ENCODE data around the gene SPHK2. TPM values are rescaled to one million over a fixed set of nuclear protein-coding genes. Genes with fewer than 3 reads are reported as not detected.
"Not testable (repeated sequence)": the region's sequence is repeated elsewhere in the genome, so short reads cannot be mapped to it uniquely, and the experiment has no call there.

Gene SPHK2
- polyA plus RNA-seq, 5 donors, result 10.0 to 17.8 (median 11.6) TPM

DNA sequence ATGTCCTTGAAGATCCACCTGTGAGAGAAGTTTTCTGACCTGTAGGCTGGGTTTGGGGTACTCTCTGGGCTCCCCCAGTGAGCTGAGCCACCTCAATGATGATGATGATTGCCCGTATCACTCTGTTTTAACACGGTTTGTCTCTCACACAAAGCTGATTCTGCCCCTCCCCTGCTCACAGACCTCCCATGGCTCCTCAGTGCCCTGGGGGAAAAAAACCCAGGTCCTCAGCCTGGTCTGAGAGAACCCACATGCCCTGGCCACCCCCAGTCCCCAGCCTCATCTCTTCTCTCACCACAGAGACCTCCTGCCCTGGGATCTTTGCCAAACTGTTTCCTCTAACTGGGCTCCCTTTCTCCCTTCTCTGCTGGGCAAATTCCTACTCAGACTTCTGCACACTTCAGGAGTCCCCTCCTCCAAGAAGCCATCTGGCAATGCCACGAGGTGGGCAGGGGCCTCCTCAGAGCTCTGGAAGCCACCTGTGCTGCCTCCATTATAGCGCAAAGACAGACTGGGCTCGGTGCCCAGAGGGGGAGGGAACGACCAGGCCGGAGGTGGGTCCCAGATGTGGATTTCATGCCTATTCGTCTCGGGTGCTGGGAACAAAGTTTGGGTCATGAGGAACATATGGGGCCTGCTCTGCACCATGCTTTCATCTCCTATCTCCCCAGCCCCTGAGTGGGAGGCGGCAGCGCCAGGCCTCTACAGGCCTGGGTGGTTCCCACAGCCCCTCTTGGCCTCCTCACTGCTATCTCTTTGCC lies 35.2 kb downstream of the SPHK2 start:
- DNase-seq, result no peak

- DNase-seq, result no peak
Measured at GRCh38 chr19:48656840-48657474, 37.7 kb downstream of the SPHK2 start.

DNA sequence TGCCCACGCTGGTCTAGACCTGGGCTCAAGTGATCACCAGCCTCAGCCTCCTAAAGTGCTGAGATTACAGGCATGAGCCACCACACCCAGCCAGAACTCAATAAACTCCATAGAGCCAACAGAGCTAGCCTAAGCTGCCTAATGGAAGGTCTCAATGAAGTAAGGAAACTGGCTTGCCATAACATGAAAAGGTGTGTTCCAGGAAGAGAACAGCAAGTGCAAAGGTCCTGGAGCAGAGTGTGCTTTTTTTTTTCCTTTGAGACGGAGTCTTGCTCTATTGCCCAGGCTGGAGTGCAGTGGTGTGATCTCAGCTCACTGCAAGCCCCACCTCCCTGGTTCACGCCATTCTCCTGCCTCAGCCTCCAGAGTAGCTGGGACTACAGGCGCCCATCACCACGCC lies 38.5 kb downstream of the SPHK2 start:
- DNase-seq, result not testable (repeated sequence)

DNA sequence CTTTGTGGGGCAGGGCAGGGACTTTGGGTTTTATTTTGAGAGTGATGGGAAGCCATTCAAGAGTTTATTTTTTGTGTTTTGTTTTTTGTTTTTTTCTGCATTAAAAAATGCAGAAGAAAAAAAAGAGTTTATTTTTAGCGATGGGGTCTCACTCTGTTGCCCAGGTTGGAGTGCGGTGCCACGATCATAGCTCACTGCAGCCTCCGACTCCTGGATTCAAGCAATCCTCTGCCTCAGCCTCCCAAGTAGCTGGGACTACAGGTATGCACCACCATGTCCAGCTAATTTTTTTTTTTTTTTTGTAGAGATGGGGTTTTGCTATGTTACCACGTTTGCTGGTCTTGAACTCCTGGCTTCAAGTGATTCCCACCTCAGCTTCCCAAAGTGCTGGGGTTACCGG lies 39.2 kb downstream of the SPHK2 start:
- DNase-seq, result no peak

GRCh38 chr19:48659768-48660167 lies 40.5 kb downstream of the SPHK2 start:
- no peak for DNase-seq

DNA sequence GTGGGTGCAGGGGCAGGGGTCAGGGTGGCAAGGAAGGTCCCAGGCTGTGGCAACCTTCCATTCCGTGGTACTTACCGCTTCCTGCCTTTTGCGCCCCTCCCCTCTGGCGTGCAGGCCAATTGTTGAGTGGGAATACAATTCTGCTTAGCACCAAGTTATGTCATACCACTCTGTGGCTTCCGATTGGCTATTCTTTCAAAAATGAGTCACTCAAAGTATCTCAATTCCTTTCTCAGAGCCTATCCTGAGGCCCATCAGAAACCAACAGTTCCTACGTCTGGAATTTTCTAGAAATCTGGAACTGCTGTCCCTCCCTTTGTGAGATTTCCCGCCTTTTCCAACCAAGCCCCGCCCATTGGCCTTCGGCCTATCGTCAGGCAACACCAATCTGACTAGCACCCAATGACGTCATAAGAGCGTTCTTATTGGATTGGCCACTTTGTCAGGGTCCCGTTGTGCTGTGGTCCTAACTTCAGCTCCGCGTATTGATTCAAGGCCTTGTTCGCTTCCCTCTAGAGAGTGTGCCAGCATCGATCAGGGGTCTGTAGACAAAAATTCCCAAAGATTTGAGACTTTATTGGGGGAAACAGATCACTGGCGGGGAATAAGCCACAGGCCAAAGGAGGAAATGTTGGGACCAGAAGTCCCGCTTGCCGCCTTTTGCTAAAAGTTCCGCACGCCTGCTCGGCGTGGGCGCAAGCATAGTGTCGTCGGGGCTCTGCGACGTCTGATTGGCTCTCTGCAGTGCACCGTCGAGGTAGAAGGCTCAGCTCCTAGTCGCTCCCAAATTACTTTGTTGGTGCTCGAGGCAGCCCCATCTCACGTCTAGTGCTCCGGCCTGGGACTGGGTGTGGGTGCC lies 41.8 kb downstream of the SPHK2 start:
- DNase-seq, result peak; percentile 81 to 82

DNA sequence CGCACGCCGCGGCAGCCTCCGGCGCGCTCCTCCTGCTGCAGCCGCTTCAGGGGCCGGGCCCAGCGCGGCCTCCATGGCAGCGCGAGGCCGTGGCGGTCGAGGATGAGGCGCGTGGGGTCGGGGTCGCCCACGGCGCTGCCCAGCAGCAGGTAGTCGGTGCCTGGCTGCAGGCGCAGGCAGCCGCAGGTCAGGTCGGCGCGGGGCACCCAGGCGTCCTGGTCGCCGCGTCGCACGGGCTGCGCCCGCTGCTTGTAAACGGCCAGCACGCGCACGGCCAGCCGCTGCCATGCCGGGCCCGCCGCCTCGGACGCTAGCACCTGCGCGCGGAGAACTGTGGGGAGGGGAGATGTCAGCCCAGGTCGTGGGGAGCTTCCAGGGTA lies 42.4 kb downstream of the SPHK2 start:
- DNase-seq, result no peak

DNA sequence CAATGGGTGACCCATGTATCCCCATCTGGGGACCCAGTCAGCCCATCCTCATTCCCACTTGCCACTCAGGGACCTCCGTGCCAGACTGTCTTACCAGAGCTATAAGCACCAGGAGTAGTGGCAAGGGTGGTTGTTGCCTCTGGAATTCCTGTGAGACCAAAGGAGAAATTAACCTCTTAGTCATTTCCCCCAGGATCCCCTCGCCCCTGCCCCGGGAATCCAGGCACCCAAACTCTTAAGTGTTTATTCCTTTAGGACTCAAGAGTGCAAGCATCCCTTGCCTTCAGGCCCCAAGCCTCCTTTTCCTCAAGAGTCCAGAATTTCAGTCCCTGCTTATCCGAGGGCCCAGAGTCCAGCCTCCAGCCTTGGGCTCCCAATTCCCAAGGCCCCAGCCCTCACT lies 44.4 kb downstream of the SPHK2 start:
- no peak for DNase-seq

- no peak for DNase-seq
Measured at GRCh38 chr19:48664476-48664875, 45.2 kb downstream of the SPHK2 start.

DNA sequence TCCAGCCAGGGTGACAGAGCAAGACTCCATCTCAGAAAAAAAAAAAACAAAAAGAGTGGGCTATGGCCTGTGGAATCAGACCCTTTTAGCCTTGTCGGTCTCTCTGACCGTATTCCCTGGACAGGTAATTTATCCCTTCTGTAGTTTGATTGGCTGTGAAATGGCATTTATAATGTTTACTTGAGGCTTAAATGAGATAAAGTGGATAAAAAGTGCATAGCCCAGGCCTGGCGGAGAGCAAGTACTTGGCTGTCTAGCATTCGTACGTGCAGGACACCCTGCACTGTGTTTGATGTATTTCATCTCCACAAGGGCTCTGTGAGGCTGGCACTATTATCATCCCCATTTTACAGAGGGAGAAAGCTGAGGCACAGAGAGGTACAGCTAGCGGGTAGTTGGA lies 46.5 kb downstream of the SPHK2 start:
- DNase-seq, result no peak

DNA sequence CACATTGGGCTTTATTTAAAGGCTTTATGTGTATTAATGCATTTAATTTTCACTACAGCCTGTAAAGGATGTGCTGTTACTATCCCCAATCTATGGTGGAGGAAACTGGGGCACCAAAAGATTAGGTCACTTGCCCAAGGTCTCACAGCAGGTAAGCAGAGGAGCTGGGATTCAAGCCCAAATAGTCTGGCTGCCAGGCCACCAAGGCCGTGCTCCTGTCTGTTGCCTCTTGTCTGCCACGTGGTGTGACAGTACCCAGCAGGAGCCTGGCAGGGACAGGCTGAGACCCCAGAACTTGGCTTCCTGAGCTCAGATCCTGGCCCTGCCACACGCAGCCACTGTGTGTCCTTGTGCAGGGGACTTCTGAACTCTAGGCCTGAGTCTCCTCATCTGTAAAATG lies 49.0 kb downstream of the SPHK2 start:
- DNase-seq, result no peak

DNA sequence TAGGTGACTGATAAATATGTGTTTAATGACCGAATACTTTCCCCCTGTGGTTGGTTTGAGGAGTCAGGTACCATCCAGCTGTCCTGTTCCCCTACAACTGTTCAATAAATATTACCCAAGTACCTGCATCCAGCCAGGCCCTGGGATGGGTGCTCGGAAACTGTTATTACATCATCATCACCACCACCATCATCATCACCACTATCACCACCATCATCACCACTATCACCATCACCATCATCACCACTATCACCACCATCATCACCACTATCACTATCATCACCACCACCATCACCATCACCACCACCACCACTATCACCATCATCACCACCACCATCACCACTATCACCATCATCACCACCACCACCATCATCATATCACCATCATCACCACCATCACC lies 49.5 kb downstream of the SPHK2 start:
- no peak for DNase-seq

DNA sequence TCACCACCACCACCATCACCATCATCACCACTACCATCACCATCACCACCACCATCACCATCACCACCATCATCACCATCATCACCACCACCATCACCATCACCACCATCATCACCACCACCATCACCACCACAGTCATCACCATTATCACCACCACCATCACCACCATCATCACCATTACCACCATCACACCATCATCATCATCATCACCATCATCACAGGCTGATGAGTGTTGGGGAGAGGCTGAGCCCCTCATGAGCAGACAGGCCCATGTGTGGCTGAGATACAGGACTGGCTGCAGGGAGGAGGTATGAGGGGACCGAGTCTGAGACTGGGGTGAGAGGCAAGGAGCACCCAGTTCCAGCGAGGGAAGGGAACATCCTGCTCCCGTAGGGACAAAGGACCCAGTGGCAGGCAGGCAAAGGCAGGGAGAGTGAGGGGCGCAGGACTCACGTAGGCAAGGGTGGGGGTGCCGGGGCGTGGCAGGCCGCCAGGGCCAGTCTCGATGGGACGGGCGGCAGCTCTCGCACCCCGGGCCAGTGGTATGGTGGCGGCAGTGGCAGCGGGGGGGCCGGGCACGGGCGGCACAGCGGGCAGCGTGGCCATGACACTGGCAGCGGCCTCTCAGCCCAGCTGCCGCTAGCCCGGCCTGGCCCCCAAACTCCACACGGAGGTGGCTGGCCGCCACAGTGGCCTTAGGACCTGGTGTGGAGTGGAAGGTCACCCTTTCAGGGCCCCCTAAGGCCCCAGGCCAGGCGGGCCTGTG lies 50.8 kb downstream of the SPHK2 start:
- no peak for DNase-seq

DNA sequence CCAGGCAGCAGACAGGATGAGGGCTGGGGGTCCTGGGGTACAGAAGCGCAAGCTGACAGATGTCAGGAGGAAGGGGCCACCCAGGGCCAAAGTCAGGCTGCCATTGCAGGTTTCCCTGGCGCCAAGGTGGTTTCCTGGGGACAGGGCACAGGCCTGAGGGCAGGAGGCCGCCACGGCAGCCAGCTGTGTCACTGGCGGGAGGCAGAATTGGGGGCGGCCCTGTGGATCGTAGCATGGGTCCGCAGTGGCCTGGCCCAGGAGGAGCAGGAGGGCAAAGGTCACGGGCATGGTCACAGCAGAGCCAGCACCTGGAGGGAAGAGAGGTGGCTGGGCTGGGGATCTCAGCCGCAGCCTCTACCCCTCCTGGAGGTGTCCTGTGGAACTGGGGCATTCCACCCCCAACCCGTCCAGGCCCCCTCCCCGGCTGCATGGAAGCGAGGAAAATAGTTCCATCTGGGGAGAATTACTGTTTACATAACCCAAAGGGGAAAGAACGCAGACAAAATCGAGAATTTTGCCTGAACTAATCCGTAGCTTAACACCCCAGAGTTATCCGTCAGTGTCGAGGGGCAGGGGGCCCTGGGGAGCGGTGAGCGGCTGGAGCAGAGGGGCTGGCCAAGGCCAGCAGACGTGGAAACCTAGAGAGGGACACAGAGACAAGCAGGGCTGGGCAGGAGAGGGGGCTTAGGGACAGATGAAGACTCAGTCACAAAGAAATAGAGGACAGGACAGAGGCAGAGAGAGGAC lies 51.6 kb downstream of the SPHK2 start:
- DNase-seq, result no peak

GRCh38 chr19:48671446-48671995 lies 52.2 kb downstream of the SPHK2 start:
- DNase-seq, result no peak

DNA sequence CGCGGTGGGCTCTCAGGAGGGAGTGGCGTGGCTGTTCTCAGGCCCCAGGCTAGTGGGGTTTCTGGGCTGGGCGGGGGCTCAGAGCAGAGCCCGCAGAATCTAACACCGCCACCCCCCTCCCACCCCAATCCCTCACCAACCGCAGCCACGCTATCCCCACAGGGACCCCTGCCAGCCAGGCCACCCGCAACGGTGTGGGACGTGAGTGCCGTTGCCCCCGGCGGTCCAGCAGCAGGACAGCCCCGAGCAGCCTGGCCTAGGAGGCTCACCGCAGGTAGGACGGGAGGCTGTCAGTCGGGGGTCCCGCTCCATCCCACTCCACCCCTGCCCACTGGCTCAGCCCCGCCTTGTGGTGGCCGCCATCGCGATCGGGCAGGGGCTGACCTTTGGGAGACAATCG lies 53.7 kb downstream of the SPHK2 start, which contains the start of gene NTN5:
TSS of gene NTN5 (minus strand) at position 24 of the 400 bp plus-strand sequence. CDS start 2,031 bp downstream, outside the sequence.
- DNase-seq, result no peak

DNA sequence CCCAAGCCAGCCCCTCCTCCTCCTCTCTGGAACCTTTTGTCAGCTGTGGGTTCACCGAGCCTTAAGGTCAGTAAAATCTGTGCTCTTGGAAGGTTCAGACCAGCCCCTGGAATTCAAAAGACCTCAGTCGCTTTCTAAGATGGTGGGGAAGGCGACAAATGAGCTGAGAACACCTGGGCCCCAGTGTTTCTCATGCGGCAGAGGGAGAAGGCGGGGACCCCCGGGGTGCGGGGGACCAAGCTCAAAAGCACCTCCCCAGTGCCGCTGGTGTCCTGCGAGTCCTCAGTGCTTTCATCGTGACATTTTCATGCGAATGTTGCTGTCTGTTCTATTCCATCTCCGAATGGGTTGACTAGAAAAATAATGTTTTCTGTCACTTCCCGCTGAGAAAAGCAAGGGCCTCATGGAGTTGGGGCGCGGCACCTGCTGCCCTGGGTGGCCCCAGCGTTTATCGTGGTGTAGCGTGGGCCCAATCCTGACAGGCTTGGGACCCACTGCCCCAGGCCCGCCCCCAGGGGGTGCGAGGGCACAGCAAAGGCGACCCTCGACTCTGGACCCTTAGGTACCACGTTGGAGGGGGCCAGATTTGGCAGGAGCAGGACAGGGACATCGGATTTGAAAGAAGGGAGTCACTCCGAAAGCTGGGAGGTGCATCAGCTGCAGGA lies 54.3 kb downstream of the SPHK2 start:
- no peak for DNase-seq

DNA sequence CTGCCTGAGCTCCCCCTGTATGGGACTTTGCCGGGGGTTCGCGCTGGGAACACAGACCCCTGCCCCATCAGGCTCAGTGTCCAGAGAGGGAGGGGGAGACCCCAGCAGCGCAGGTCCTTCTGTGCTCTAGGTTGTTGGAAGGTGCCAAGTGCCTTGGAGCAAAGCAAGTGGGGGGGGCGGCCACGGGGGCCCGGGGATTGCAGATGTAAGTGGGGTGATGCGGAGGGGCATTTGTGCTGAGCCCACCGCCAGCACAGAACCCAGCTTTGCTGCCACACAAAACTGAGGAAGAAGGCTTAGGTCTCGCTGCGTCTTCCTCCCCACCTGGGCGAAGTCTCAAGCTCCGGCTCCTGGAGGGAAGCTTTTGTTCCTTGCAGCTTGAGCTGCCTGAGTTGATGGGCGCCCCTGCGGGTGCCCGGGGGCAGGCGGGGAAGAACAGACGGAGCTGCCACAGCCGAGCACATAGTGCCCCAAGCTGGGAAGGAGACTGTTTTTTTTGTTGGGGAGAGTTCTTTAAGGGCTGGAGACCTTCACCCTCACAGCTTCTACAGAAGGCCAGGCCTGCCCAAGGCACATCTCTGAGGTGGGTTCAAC lies 55.0 kb downstream of the SPHK2 start:
- no peak for DNase-seq

DNA sequence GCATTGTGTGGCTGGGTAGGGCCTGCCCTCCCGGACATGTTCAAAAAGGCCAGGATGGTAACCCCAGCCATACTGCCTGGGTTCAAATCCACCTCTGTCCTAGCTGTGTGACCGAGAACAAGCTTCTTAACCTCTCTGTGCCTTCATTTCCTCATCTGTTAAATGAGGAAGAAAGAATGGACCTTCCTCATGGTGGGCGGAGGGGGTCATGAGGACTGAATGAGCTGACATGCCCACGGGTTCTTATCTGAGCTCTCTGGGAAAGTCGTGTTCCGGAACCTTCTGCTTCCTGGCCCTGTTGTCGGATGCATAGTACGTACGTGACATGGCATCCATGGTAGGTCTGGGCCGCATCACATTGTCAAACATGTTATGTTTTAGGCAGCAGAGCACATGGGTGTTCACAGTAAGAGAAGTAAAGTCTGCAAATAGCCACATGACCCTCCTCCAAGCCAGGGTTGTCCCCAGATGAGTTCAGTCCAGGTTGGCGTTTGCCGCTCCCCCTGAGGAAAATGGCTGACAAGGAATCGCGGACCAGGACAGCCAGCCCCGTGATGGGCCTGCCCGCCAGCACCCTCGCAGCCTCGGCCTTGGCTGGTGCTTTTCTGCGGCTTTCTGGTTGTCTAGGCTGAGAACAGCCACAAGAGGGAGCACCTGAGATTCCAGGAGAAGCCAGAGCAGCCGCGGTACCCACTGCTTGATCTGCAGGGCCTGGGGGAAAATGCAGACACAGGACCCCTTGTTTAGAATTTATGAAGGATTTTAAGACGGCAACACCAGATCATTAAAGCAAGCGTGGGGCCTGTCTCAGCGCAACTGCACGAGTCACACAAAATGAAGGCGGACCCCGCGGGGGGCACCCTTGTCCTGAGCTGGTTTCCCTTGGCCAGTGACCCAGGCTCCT lies 55.9 kb downstream of the SPHK2 start:
- peak; percentile 61 to 74 for DNase-seq

Data from right lung (tissue), 5 donors.